ENCODE results near the gene DNAH12. TPM values are rescaled to one million over a fixed set of nuclear protein-coding genes. Genes with fewer than 3 reads are reported as not detected.

DNAH12 gene
- total and polyA plus RNA-seq, 2 of the 13 experiments (the other 11 are each of a cell fraction or from before 2014, with no cell fraction given) = 0.11 TPM

GRCh38 chr3:57592306-57592705 is 48.2 kb upstream of the DNAH12 start:
- no peaks in the 10 kb centered on the region; a peak in 1 of 5 replicates for H3K27me3 ChIP-seq (ENCODE audit: control insufficient read depth in 1 of 2, insufficient read depth in 2 of 2, low read length in 2 of 2)
- POLR2A ChIA-PET = no interaction called here
- H2AFZ ChIP-seq (ENCODE audit: low read length) = no peak overlapping the region
- no peak overlapping the region for H3K27ac ChIP-seq (ENCODE audit: extremely low read length, insufficient read depth, low read length)
- ATAC-seq = no peak
- peaks cover 3 to 22% of the 10 kb centered on the region in 2 experiments; a peak in 3 of 5 replicates for H3K36me3 ChIP-seq (replicated peaks in 1 of 2; ENCODE audit: control insufficient read depth in 1 of 2, insufficient read depth in 2 of 2, low read length in 2 of 2)
- H4K20me1 ChIP-seq (ENCODE audit: insufficient read depth, low read length) = peaks cover 84% of the 10 kb centered on the region
- DNase-seq (ENCODE audit: low spot score) = no peak
- TF ChIP-seq, protein P1, sequence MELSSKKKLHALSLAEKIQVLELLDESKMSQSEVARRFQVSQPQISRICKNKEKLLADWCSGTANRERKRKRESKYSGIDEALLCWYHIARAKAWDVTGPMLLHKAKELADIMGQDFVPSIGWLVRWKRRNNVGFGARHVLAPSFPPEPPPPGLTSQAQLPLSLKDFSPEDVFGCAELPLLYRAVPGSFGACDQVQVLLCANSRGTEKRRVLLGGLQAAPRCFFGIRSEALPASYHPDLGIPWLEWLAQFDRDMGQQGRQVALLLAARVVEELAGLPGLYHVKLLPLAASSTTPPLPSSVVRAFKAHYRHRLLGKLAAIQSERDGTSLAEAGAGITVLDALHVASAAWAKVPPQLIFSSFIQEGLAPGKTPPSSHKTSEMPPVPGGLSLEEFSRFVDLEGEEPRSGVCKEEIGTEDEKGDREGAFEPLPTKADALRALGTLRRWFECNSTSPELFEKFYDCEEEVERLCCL (CRISPR knock-in tag; IDR thresholded peaks at IDR 0.05; ENCODE audit: borderline replicate concordance) = no peak
- TF ChIP-seq ZNF121 (CRISPR knock-in tag; IDR thresholded peaks at IDR 0.05) = no peak
- TF ChIP-seq, protein P2, sequence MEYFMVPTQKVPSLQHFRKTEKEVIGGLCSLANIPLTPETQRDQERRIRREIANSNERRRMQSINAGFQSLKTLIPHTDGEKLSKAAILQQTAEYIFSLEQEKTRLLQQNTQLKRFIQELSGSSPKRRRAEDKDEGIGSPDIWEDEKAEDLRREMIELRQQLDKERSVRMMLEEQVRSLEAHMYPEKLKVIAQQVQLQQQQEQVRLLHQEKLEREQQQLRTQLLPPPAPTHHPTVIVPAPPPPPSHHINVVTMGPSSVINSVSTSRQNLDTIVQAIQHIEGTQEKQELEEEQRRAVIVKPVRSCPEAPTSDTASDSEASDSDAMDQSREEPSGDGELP (IDR thresholded peaks at IDR 0.05; ENCODE audit: borderline replicate concordance, low read depth) = no peak
- TF ChIP-seq PPARG (CRISPR knock-in tag; conservative IDR thresholded peaks at IDR 0.05) = no peak
- no peak for TF ChIP-seq GMEB1 (CRISPR knock-in tag; IDR thresholded peaks at IDR 0.05; ENCODE audit: borderline replicate concordance)
- no peak for TF ChIP-seq TCF7L2 (IDR thresholded peaks at IDR 0.05; ENCODE audit: low read depth, low read length)
- no peak for TF ChIP-seq MED13 (CRISPR knock-in tag; IDR thresholded peaks at IDR 0.05)
- no peak for TF ChIP-seq NR2F2 (IDR thresholded peaks at IDR 0.05; ENCODE audit: borderline replicate concordance, low read depth)
- no peak for TF ChIP-seq ZNF724P (CRISPR knock-in tag; IDR thresholded peaks at IDR 0.05; ENCODE audit: borderline replicate concordance)
- no peak for TF ChIP-seq ZBTB42 (CRISPR knock-in tag; IDR thresholded peaks at IDR 0.05)
- intact Hi-C loops (cut with micrococcal nuclease; ENCODE audit: unreplicated experiment) (loop anchor here (10.0 kb wide), 1 partner anchor 232 kb away; no protein-coding TSS in a partner anchor), in situ Hi-C loops (cut with HindIII; ENCODE audit: extremely low pct_ligation_motif_present, low pct_unique_long_range_greater_than_20kb) (no loop called here)
- no peak overlapping the region for H3K9ac ChIP-seq (ENCODE audit: insufficient read depth, low read depth, low read length)
- 75% methylated on average over 6 of the region's 6 CpGs for WGBS (ENCODE audit: low lambda C conversion rate)
- FAIRE-seq = no peak
- no peak overlapping the region; a peak in 2 of 6 replicates for H3K4me3 ChIP-seq (replicated peaks in 1 of 3; ENCODE audit: insufficient read depth in 1 of 3, low read depth in 2 of 3, low read length in 3 of 3)
- H3K4me2 ChIP-seq (ENCODE audit: low read depth, low read length) = peak overlapping the region; percentile 85; the same call in 1 of the 2 replicates
- H3K4me1 ChIP-seq (ENCODE audit: insufficient read depth, low read length) = peaks cover 49% of the 10 kb centered on the region
- CTCF ChIA-PET (ENCODE audit: low intra/inter-chr PET ratio, low total read pairs) = no interaction called here
- peaks cover 95% of the 10 kb centered on the region for H3K79me2 ChIP-seq (ENCODE audit: insufficient read depth, low read length)
- no TSS peak for BruUV-seq (replicated peaks)
- H3K9me3 ChIP-seq (ENCODE audit: low read length) = no peaks in the 10 kb centered on the region

Measured in HepG2 (cell line).